AG09319 (cell line): ENCODE data around the gene RHEX.
"Not testable (repeated sequence)": the region's sequence is repeated elsewhere in the genome, so short reads cannot be mapped to it uniquely, and the experiment has no call there.

Source experiments
- DNase-seq: peaks from one replicate; pipeline ENCODE4 v3.0.0-alpha.2; 2010; ENCODE audit warnings: low read depth; ENCODE audit errors: extremely low read depth
- CTCF ChIP-seq: IDR thresholded peaks from 2 replicates; pipeline ENCODE4 v1.5.1; 2011; ENCODE audit warnings: low read depth, mild to moderate bottlenecking, inconsistent platforms, low read length, moderate library complexity

RHEX gene

GRCh38 chr1:206052919-206053610 lies at the start of gene RHEX:
Gene RHEX (plus strand): TSS chr1:206053173. CDS start chr1:206097829, 44,656 bp downstream.
- DNase-seq = not testable (repeated sequence)

- no peak for TF ChIP-seq CTCF
- DNase-seq = no peak
These were observed 48.8 kb upstream of the RHEX start for GRCh38 chr1:206003854-206004800.

- no peak for TF ChIP-seq CTCF
- no peak for DNase-seq
These were observed 48.1 kb upstream of the RHEX start for GRCh38 chr1:206004826-206005225.

- no peak for DNase-seq
- TF ChIP-seq CTCF = no peak
These were observed 47.7 kb upstream of the RHEX start for GRCh38 chr1:206005234-206005633.

- no peak for TF ChIP-seq CTCF
- DNase-seq = no peak
These were observed 47.2 kb upstream of the RHEX start for GRCh38 chr1:206005778-206006180.

- no peak for TF ChIP-seq CTCF
- DNase-seq = no peak
These were observed 46.0 kb upstream of the RHEX start for GRCh38 chr1:206006946-206007345.

- no peak for DNase-seq
- TF ChIP-seq CTCF = no peak
These were observed 42.9 kb upstream of the RHEX start for GRCh38 chr1:206010060-206010459.
